HL-60 (cell line): ENCODE measurements around the gene TNRC6C.

Experiments used
- CTCF ChIP-seq: IDR thresholded peaks from one replicate; pipeline ENCODE4 v1.5.1; 2011; ENCODE audit warnings: low read length, control low read depth, inconsistent platforms; ENCODE audit not compliant: insufficient read depth
- GABPA ChIP-seq: IDR thresholded peaks from 2 replicates; pipeline ENCODE4 v1.6.1; 2012; ENCODE audit warnings: low read depth
- POLR2AphosphoS5 ChIP-seq: IDR thresholded peaks from 2 replicates; pipeline ENCODE4 v1.6.1; 2012; ENCODE audit warnings: low read depth

GRCh38 chr17:78104540-78104941, 146.0 kb downstream of the TNRC6C start:
- TF ChIP-seq CTCF (no peak), GABPA (no peak), POLR2AphosphoS5 (no peak)
